HEK293T (cell line): Measurements from ENCODE around the gene KIRREL3.

ENCODE experiments used
- ELF4 ChIP-seq: fragments of 450-650 bp; IDR thresholded peaks from 2 replicates; pipeline ENCODE4 v1.6.1; 2017; ENCODE audit warnings: antibody characterized with exemption
- FOXA1 ChIP-seq: fragments of 450-650 bp; IDR thresholded peaks from 2 replicates; pipeline ENCODE4 v1.6.1; 2016; ENCODE audit warnings: mild to moderate bottlenecking
- FOXM1 ChIP-seq: fragments of 450-650 bp; IDR thresholded peaks from 2 replicates; pipeline ENCODE4 v1.6.1; 2017; ENCODE audit warnings: mild to moderate bottlenecking, borderline replicate concordance
- HDGF ChIP-seq: fragments of 450-650 bp; IDR thresholded peaks from 2 replicates; pipeline ENCODE4 v1.6.1; 2017; ENCODE audit warnings: antibody characterized with exemption, borderline replicate concordance
- SP1 ChIP-seq: fragments of 450-650 bp; IDR thresholded peaks from 2 replicates; pipeline ENCODE4 v1.6.1; 2017
- TARDBP ChIP-seq: fragments of 450-650 bp; IDR thresholded peaks from 2 replicates; pipeline ENCODE4 v1.6.1; 2016

- no peak for TF ChIP-seq SP1
- TF ChIP-seq FOXM1: no peak
- TF ChIP-seq HDGF: no peak
- no peak for TF ChIP-seq TARDBP
- no peak for TF ChIP-seq ELF4
- TF ChIP-seq FOXA1: no peak
Measured at GRCh38 chr11:126840975-126841374, 159.6 kb downstream of the KIRREL3 start.
